C1 segment of cervical spinal cord (tissue), 14 donors: ENCODE measurements around the gene SHISA2.

Source experiments
- DNase-seq, 14 donors: peaks; one replicate each; lab custom pipeline; 2025; lab: John Stamatoyannopoulos, UW

Gene SHISA2

GRCh38 chr13:26048741-26049140 is 3.1 kb downstream of the SHISA2 start:
- no peak for DNase-seq

- DNase-seq, result no peak
These were observed 4.8 kb downstream of the SHISA2 start for GRCh38 chr13:26047040-26047439.

GRCh38 chr13:26046639-26047038 is 5.2 kb downstream of the SHISA2 start:
- DNase-seq, result no peak

GRCh38 chr13:26045142-26045541 is 6.7 kb downstream of the SHISA2 start:
- DNase-seq, result no peak

DNA sequence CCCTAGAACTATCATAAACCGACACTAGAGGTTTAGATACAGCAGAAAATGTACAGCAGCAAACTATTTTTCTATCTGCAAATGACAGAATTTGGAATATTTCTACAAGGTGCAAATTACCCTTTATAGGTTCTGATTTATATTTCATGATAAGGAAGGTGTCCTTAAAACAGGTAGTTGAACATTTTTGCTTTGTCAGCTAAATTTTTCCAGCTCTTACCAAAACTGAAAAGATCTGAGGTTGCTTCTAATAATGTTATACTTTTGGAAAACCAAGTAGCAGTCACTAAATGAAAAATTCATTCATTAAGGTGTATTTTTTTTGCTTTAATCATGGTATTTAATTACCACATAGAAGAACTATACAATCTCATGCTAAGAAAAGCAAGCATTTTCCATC is 9.0 kb downstream of the SHISA2 start:
- DNase-seq, result no peak

DNA sequence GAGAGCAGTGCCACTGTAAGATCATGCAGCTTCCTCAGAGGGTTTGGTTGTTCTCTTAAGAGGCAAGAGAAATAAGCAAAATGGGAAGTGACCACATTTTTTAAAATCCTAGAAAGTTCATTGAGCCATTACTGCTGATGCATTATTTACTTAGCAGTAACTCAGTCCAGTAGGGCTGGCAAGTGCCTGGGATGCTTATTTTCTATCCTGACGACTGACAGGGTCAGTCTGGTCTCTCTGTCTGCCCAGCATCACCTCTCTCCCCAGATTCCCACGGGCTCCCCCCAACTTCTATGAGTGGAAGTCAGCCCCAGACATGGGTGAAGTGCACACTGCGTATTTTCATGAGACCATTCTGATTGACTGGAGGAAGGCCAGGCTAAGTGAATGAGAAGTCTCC is 10.4 kb downstream of the SHISA2 start:
- no peak for DNase-seq

- DNase-seq, result no peak
These were observed 12.8 kb downstream of the SHISA2 start for GRCh38 chr13:26038931-26039475.

DNA sequence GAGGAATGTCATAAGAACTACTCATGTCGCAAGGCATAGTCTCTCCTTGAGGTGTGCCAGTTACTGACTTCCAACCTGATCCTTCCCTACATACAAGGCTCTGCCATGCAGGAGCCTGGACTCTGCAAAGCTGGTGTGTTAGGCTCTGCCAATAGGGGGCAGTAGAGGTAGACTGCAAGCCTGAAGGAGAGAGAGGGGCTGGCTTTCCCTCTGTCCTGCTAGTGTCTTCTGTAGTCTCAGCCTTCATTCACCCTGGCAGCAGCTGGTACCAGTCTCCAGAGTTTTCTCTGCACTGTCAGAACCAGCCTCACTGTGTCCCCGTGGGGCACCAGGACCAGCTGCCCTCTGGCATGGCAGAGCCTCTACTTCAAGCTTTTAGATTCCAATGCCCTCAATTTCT is 14.5 kb downstream of the SHISA2 start:
- peak in 9 of 14 donors; percentile 24 to 72 (median 51) for DNase-seq

GRCh38 chr13:26036383-26036782 is 15.4 kb downstream of the SHISA2 start:
- DNase-seq, result no peak

DNA sequence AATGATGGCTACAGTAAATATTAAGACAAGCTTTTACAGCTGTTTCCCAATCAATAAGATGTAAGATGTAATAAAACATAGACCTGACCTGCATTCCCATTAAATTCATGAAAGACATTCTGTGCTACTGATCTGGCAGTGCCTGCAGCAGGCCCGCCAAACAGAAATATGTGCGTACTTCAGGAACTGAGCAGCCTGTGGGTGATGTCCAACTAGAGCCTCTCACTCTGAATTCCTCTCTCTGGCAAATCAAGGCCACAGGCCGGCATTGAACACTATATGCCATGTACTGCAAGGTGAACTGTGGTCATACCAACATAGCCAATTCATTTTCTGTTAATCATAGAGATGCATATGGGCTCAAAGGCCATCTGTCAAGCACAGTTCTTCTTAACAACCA is 17.8 kb downstream of the SHISA2 start:
- DNase-seq, result no peak

DNA sequence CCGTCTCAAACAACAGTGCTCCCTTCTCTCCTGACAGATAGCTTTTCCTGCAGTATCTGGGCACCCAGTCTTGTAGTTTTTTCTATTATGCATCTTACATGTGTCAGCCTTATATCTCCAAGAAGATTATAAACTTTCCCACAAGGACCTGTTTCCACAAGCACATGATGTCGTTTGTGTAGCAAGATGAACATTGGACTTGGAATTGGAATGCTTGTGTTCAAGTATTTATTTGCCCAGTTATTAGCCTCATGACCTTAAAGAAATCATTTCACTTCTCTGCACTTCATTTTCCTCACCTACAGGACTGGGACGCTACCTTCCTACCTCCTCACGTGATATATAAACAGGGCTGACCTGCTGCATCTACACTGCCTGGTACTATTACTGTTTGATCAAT is 21.5 kb downstream of the SHISA2 start:
- DNase-seq, result no peak

GRCh38 chr13:26029581-26030136 is 22.2 kb downstream of the SHISA2 start:
- no peak for DNase-seq

DNA sequence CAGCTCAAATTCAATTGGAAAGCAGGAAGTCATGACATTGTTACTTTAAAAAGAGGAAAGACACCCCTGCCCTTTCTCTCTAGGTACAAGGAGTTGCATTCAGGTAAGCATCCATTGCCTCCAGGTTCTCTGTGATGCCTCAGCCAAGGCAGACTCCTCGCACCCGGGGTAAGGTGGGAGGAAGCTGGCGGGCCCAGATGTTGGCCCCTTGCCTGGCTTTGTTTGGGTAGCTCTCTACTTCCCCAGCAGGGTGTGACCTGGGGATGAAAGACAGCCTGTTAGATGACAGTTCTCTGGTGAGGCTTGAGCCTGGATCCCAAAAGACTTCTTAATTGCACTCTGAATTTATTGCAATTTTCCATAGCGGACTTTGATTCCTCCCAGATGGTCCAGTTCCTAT is 25.6 kb downstream of the SHISA2 start:
- no peak for DNase-seq

DNA sequence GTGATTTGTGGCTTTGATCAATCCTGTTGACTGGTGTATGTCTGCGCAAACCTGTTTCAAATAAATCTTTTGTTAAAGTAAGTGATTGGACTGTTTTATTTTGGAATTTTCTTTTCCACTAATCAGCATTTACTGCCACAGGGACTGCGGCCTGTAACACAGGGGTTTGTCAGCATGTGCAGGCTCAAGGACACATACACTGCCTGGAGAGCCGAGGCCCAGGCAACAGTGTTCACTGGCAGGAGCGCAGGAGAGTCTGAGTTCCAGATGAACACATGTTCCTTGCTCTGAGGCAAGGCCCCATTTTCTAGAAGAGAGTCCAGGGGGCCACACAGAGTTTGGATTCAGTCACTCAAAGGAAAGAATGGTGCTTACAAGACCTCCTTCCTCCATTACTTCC is 26.0 kb downstream of the SHISA2 start:
- DNase-seq, result no peak

- peak in 2 of 14 donors; percentile 18 to 41 for DNase-seq
These were observed 26.6 kb downstream of the SHISA2 start for GRCh38 chr13:26025196-26025595.

GRCh38 chr13:26024558-26024957 is 27.3 kb downstream of the SHISA2 start:
- no peak for DNase-seq

DNA sequence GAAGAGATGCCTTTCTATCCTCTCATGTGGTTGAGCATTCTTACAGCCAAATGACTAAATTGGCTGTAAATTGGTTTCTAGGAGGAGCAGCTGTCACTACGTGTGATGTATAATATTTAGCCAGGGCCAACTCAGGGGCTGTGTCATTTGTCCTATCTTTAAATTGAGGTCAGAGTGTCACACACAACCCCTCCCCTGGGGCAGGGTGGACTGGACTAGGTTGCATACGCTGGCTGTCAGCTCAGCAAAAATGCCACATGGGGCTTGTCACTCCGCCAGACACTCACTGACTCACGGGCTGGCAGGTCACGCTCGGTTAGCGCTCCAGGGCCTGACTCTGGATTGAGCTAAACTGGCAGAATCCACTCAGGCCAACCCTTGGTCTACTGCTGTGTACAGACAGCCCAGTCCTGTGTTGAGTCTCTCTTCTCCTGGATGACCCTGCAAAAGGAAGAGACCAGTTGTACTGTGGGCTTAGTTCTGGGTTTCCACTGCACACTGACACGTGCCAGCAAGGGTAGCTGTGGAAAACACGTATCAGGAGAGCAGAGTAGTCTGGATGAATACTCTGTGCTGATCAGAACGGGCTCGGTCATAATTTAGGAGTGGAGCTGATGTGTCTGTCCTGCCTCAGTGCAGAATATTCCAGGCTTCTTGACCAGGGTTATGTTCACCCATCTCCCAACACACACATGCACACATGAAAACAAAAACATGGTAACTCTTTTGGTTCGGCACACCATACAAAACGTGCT is 29.1 kb downstream of the SHISA2 start:
- peak in 5 of 14 donors; percentile 24 to 87 (median 48) for DNase-seq

DNA sequence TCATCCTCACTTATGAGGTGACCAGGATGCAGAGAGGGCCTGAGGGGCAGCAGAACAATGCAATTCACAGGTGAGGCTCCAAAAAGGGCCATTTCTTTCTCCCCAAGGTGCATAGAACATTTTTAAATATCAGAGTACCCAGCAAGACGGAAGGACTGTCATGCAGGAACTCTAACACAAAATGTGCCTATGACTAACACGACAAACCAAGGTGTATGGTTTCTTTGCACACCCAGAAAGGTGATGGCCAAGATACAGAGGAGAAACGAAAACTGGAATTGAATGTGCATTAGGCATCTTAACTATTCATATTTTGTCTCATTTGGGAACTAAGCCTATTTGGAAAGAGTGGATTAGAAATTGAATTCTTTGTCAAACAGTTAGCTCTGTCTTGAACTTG is 29.9 kb downstream of the SHISA2 start:
- DNase-seq, result no peak

DNA sequence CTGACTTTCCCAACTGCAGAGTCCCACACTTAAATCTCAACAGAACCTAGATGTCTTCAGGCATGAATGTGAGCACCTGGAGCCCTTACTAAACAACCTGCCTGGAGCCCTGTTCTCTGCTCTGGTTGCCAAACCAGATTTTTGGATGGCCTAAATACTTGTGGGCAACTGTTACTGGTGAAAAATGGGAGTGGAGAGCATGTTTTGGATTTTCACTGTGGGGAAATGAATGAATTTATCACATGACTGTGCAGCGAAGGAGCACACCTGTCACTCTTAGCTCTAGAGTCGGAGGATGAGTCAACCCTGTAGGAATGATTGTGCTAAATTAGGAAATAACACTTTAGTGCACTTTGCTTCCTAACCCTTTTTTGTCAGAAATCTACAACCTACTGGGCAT is 30.3 kb downstream of the SHISA2 start:
- DNase-seq, result peak in 1 of 14 donors; percentile 26

- DNase-seq, result no peak
These were observed 30.9 kb downstream of the SHISA2 start for GRCh38 chr13:26020891-26021290.

DNA sequence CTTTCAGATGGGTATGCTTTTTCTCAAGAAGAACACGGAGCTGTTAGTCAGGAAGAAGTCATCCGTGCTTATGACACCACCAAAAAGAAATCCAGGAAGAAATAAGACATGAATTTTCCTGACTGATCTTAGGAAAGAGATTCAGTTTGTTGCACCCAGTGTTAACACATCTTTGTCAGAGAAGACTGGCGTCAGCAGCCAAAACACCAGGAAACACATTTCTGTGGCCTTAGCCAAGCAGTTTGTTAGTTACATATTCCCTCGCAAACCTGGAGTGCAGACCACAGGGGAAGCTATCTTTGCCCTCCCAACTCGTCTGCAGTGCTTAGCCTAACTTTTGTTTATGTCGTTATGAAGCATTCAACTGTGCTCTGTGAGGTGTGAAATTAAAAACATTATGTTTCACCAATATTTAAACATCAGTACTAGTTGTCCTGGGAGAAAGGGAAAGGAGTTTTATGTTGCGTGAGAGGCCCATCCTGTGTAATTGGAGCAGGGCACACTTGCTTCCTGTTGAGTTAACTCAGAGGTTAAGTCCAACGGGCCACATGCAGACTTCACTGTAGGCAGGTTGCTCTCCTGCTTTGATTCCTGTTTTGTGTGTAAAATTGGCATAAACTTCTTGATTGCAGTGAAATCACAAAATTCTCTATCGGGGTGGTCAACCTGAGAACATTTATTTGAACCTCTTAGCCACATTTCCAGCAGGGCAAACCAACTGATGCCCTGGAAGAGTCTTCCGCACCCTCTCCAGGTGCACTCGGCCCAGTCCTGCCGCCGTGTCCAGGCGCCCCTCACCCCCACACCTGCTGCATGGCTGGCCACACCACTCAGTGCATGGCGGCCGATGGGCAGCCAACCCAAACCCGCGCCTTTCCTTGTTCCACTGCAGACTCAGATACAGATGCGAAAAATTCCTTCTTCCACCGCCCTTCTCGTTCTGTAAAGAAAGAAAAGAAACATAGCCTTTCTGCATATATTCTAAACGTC is 31.6 kb downstream of the SHISA2 start:
- DNase-seq, result no peak

DNA sequence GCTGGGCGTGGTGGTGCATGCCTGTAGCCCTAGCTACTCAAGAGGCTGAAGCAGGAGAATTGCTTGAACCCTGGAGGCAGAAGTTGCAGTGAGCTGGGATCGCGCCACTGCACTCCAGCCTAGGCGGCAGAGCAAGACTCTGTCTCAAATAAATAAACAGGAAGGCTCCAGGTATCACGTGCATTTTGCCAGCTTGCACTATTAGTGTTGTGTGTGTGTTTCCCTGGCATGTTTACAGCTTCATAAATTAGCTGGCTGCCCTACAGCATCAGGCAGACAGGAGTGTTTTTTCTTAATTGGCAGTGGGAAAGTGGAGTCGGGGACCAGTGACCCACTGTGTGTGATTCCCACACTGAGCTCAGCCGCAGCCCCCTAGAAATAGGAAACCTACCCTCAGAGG is 32.6 kb downstream of the SHISA2 start:
- DNase-seq, result no peak
